Endothelial cell of umbilical vein (primary cell): ENCODE measurements around the gene IL13RA1. TPM values are rescaled to one million over a fixed set of nuclear protein-coding genes. Genes with fewer than 3 reads are reported as not detected.

Experiments used
- BruUV-seq: library from RNA; stranded (reverse); fragments of 400-500 nt; replicated peaks from 2 replicates; lab custom pipeline; 2021; lab: Mats Ljungman, UMichigan
- CTCF ChIA-PET: fragments of 300-600, 350-600 bp; sonication (Branson Sonifier 250); formaldehyde crosslinking; loops from one replicate; lab custom pipeline; 2021; ENCODE audit warnings: antibody characterized with exemption, inconsistent platforms; lab: Charles Lee
- POLR2A ChIA-PET: fragments of 300-600, 350-600 bp; sonication (Branson Sonifier 250); formaldehyde crosslinking; loops from one replicate; lab custom pipeline; 2021; ENCODE audit warnings: antibody characterized with exemption, inconsistent platforms; lab: Charles Lee
- DNase-seq: peaks from one replicate; pipeline ENCODE4 v3.0.0-alpha.2; 2011; ENCODE audit warnings: low read depth, low spot score
- FAIRE-seq: peaks from 2 replicates; lab custom pipeline; 2011; peaks lifted over from hg19 to GRCh38; lab: Jason Lieb, UNC
- H2AFZ ChIP-seq: 2 replicates; pipeline ENCODE4 v1.6.0; 2012; ENCODE audit warnings: low read depth, low read length, control low read depth, inconsistent platforms
- H3K27ac ChIP-seq: 2 replicates; pipeline ENCODE4 v1.5.1; 2011; ENCODE audit warnings: low read depth, mild to moderate bottlenecking, control low read depth, low read length, moderate library complexity; ENCODE audit not compliant: insufficient read depth
- H3K27me3 ChIP-seq, 2 experiments: 2 replicates each; pipeline versions ENCODE4 v1.6.0 to v1.6.1; 2011; ENCODE audit warnings: low read length in 2 of 2, mixed read lengths in 1 of 2; ENCODE audit not compliant: control insufficient read depth in 2 of 2, insufficient read depth in 2 of 2
- H3K36me3 ChIP-seq, 2 experiments: 2 replicates in 1 of 2; 3 replicates in 1 of 2; pipeline ENCODE4 v1.5.1; 2011; ENCODE audit warnings: low read length in 2 of 2, mild to moderate bottlenecking in 1 of 2, moderate library complexity in 1 of 2; ENCODE audit not compliant: control insufficient read depth in 2 of 2, insufficient read depth in 2 of 2; ENCODE audit errors: extremely low read depth in 1 of 2
- H3K4me1 ChIP-seq: 3 replicates; pipeline ENCODE4 v1.5.1; 2011; ENCODE audit warnings: mild to moderate bottlenecking, low read length; ENCODE audit not compliant: control insufficient read depth, insufficient read depth; ENCODE audit errors: extremely low read depth
- H3K4me2 ChIP-seq: 2 replicates; pipeline ENCODE4 v1.6.1; 2011; ENCODE audit warnings: low read length, control low read depth, mixed read lengths; ENCODE audit not compliant: insufficient read depth
- H3K4me3 ChIP-seq, 3 experiments: fragments of 200-600 bp in 1 of 3; sonication (generic), shearing (Covaris generic) in 1 of 3; replicated peaks in 1 of 3; 2 replicates each; pipeline ENCODE4 v1.5.1; 2011 to 2016; ENCODE audit warnings: control low read depth in 3 of 3, low read length in 3 of 3, mild to moderate bottlenecking in 2 of 3, inconsistent platforms in 1 of 3, low read depth in 1 of 3, moderate library complexity in 1 of 3; ENCODE audit not compliant: insufficient read depth in 1 of 3
- H3K79me2 ChIP-seq: 2 replicates; pipeline ENCODE4 v1.6.0; 2012; ENCODE audit warnings: low read length, inconsistent platforms; ENCODE audit not compliant: control insufficient read depth, insufficient read depth
- H3K9ac ChIP-seq: replicated peaks from 2 replicates; pipeline ENCODE3; 2011; ENCODE audit warnings: low read length, control low read depth; ENCODE audit not compliant: insufficient read depth; ENCODE audit errors: extremely low read depth
- H3K9me1 ChIP-seq: replicated peaks from 3 replicates; pipeline ENCODE4 v1.6.0; 2011; ENCODE audit warnings: mild to moderate bottlenecking, low read length; ENCODE audit not compliant: control insufficient read depth, insufficient read depth; ENCODE audit errors: extremely low read depth
- H3K9me3 ChIP-seq: replicated peaks from 2 replicates; pipeline ENCODE4 v1.5.1; 2012; ENCODE audit warnings: low read length, inconsistent platforms; ENCODE audit not compliant: control insufficient read depth, insufficient read depth
- H4K20me1 ChIP-seq: replicated peaks from 2 replicates; pipeline ENCODE3; 2011; ENCODE audit warnings: mild to moderate bottlenecking, low read length; ENCODE audit not compliant: control insufficient read depth, insufficient read depth; ENCODE audit errors: extremely low read depth
- CTCF ChIP-seq, 2 donors: IDR thresholded peaks; 1 replicate in 1 of 2; 2 replicates in 1 of 2; pipeline ENCODE4 v1.5.1; 2011; ENCODE audit warnings: low read length in 2 of 2, mild to moderate bottlenecking in 2 of 2, moderate library complexity in 2 of 2, control low read depth in 1 of 2, inconsistent platforms in 1 of 2, low read depth in 1 of 2; ENCODE audit not compliant: insufficient read depth in 1 of 2; ENCODE audit errors: extremely low read depth in 1 of 2
- EZH2 ChIP-seq: IDR thresholded peaks from 2 replicates; pipeline ENCODE4 v1.6.1; 2012; ENCODE audit warnings: borderline replicate concordance, low read depth, mild to moderate bottlenecking, moderate library complexity, low read length, inconsistent platforms; ENCODE audit not compliant: severe bottlenecking
- FOS ChIP-seq: IDR thresholded peaks from 2 replicates; pipeline ENCODE4 v1.6.1; 2011; ENCODE audit warnings: mild to moderate bottlenecking, low read length, moderate library complexity, borderline replicate concordance; ENCODE audit not compliant: insufficient read depth
- GATA2 ChIP-seq: IDR thresholded peaks from 2 replicates; pipeline ENCODE4 v1.7.0; 2011; ENCODE audit warnings: low read depth, mild to moderate bottlenecking, moderate library complexity, mixed read lengths, low read length; ENCODE audit not compliant: insufficient read length, insufficient read depth
- JUN ChIP-seq: IDR thresholded peaks from 2 replicates; pipeline ENCODE4 v1.6.1; 2011; ENCODE audit warnings: borderline replicate concordance, low read depth; ENCODE audit not compliant: insufficient read length, insufficient read depth
- MAX ChIP-seq: IDR thresholded peaks from 2 replicates; pipeline ENCODE4 v1.6.1; 2011; ENCODE audit not compliant: insufficient read depth, insufficient read length
- MYC ChIP-seq: IDR thresholded peaks from one replicate; pipeline ENCODE4 v1.6.1; 2011; ENCODE audit warnings: mild to moderate bottlenecking, low read depth, low read length
- POLR2A ChIP-seq: IDR thresholded peaks from 2 replicates; pipeline ENCODE4 v1.6.1; 2012; ENCODE audit warnings: low read depth, mild to moderate bottlenecking, control low read depth, low read length
- POLR2AphosphoS5 ChIP-seq: IDR thresholded peaks from 2 replicates; pipeline ENCODE4 v1.6.1; 2012; ENCODE audit warnings: low read depth, mild to moderate bottlenecking, control low read depth, low read length, moderate library complexity; ENCODE audit not compliant: insufficient read depth
- dilution Hi-C: fragments of 300-500 bp; cut with MboI; formaldehyde crosslinking; loops from one replicate; pipeline ENCODE4 v1.15.0; 2019; ENCODE audit warnings: low sequenced_read_pairs; ENCODE audit not compliant: extremely low pct_ligation_motif_present
- intact Hi-C: fragments of 100-400 bp; cut with micrococcal nuclease; formaldehyde crosslinking; loops from one replicate; pipeline ENCODE4 v1.10.0; 2022
- polyA plus RNA-seq, 4 experiments: library from polyadenylated mRNA; depleted of rRNA in 3 of 4; stranded (reverse) in 3 of 4; unstranded in 1 of 4; fragments of >200 nt; gene quantifications; 2 replicates each; pipeline versions ENCODE4 v1.2.1 to v1.2.3, GENCODE V29; 2011 to 2012; ENCODE audit warnings: missing spikeins in 1 of 4
- total RNA-seq: library from RNA; stranded (reverse); gene quantifications from 2 replicates; pipeline ENCODE4 v1.2.3, GENCODE V29; 2021

IL13RA1 gene
- total and polyA plus RNA-seq, 2 donors (not counting 3 experiments of a cell fraction or from before 2014, with no cell fraction given), result 40.7 to 61.9 TPM

GRCh38 chrX:118779581-118779980 is 52.2 kb downstream of the IL13RA1 start:
- BruUV-seq, result no TSS peak
- DNase-seq (no peak), FAIRE-seq (no peak)
- Histone ChIP-seq H3K4me3 (no peak overlapping the region), H3K9me3 (no peaks in the 10 kb centered on the region), H3K9ac (no peak overlapping the region), H3K9me1 (no peaks in the 10 kb centered on the region), H3K4me2 (no peak overlapping the region), H3K27ac (no peak overlapping the region), H2AFZ (no peak overlapping the region), H3K27me3 (no peaks in the 10 kb centered on the region), H3K4me1 (peaks cover 5% of the 10 kb centered on the region), H3K79me2 (no peaks in the 10 kb centered on the region), H3K36me3 (no peaks in the 10 kb centered on the region), H4K20me1 (no peaks in the 10 kb centered on the region)
- TF ChIP-seq JUN, result no peak
- TF ChIP-seq EZH2, result no peak
- TF ChIP-seq FOS, result no peak
- no peak for TF ChIP-seq POLR2AphosphoS5
- no peak for TF ChIP-seq GATA2
- no peak for TF ChIP-seq MYC
- no peak for TF ChIP-seq POLR2A
- no peak for TF ChIP-seq CTCF (IDR thresholded peaks at IDR 0.05; ENCODE audit: extremely low read depth in 1 of 2, insufficient read depth in 1 of 2, low read depth in 1 of 2, low read length in 2 of 2)
- TF ChIP-seq MAX, result no peak
- ChIA-PET POLR2A (no interaction called here), CTCF (no interaction called here)
- dilution Hi-C loops (no loop called here), intact Hi-C loops (no loop called here)
